SKM-1 (cell line): ENCODE results near the gene ATP11C.
"Not testable (repeated sequence)": the region's sequence is repeated elsewhere in the genome, so short reads cannot be mapped to it uniquely, and the experiment has no call there.

Experiments
- DNase-seq: peaks from one replicate; lab custom pipeline; 2025; ENCODE audit not compliant: unreplicated experiment; lab: John Stamatoyannopoulos, UW

The ATP11C gene

GRCh38 chrX:139738581-139738980 is 194.3 kb downstream of the ATP11C start:
- DNase-seq: no peak

DNA sequence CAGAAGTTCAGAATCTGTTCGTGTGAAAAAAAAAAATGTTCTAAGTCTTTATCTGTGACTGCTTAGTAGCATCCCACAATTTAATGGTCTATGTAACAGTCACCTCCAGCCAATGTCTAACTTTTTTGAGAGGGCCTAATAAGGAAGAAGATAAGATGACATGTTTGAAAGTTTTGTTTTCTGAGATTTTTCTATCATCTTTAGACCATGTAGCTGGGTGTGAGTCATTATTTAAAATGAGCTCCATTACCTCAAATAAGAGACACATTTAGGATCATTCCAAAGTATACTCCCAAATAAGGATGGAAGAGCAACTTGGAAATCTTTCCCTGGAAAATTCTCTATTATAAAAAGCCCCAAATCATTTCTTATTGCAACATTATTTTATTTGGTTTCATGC is 196.7 kb downstream of the ATP11C start:
- DNase-seq: no peak

GRCh38 chrX:139734996-139735395 is 197.9 kb downstream of the ATP11C start:
- no peak for DNase-seq

- DNase-seq: no peak
Measured at GRCh38 chrX:139725720-139726119, 207.1 kb downstream of the ATP11C start.

DNA sequence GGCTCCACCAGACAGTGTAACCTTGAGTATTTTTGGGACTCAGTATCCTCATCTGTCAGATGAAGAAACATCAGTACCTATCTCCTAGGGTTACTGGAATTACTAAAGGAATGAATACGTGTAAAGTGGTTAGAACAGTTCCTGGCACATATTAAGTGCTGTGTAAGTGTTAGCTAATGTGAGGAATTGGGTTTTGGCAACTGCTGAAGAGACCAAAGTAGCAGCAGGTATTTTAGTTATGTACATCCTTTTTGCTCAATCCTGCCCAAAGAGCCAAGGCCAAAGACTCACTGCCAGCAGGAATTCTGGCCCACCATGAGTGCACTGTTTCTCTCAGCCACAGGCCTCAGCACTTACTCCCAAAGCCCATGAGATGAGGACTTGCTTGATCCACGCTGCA is 208.2 kb downstream of the ATP11C start:
- DNase-seq: no peak

DNA sequence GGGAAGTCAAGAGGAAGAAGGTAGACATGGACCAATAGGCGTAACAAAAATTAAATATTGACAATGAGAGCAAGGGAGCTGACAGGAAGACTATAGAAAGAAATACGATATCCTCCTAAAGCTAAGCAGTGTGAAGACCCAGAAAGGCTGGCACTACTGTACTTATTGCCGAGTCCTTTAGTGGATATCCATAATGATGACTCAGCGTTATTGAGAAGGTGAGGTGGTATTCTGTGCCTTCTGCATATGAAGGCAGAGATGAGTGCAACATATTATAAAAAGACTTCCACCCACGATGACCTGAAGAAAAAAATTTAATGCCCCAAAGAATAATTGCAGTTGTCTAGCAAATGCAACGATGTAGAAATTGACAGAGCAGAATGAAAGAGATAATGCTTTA is 211.9 kb downstream of the ATP11C start:
- no peak for DNase-seq

- DNase-seq: no peak
Measured at GRCh38 chrX:139720136-139720535, 212.7 kb downstream of the ATP11C start.

GRCh38 chrX:139708067-139708466 is 224.8 kb downstream of the ATP11C start, which contains the start of gene MCF2:
TSS of gene MCF2 (minus strand) at chrX:139708167. CDS start at chrX:139651744, 56,423 bp downstream.
- DNase-seq: no peak

GRCh38 chrX:139702658-139703057 is 230.2 kb downstream of the ATP11C start:
- no peak for DNase-seq

- no peak for DNase-seq
Measured at GRCh38 chrX:139692908-139693307, 239.9 kb downstream of the ATP11C start.

- no peak for DNase-seq
Measured at GRCh38 chrX:139692506-139692849, 240.4 kb downstream of the ATP11C start.

DNA sequence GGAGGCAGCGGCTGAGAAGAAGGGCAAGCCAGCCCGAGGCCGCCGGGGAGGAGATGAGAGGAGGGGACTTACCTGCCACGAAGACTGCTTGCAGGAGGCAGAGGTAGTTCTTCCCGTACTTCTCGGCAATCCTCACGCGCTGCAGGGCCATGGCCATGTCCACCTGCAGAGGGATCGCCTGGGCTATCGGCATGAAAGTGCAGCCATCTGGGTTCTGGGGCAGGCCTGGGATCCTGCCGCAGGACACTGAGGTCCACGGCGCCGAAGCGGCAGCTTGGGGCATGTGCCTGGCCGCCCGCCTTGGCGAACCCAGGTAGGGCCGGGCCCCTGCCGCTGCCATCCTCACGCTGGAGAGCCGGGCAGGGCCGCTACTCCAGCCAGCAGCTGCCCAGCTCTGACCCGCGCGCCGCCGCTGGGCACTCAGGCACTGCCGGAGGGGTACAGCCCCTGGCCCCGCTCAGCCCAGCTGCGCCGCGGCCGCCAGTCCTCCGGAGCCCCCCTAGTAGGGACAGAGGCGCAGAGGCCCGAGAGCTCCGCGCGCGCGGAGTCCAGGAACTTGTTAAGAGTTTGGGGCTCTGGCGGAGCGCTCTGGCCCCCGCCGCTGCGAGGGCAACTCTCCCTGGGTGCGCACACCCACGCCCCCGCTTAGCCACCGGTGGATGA is 240.9 kb downstream of the ATP11C start:
- DNase-seq: no peak

GRCh38 chrX:139691493-139691842 is 241.4 kb downstream of the ATP11C start:
- no peak for DNase-seq

GRCh38 chrX:139685175-139685574 is 247.7 kb downstream of the ATP11C start:
- not testable (repeated sequence) for DNase-seq

- no peak for DNase-seq
Measured at GRCh38 chrX:139680356-139680755, 252.5 kb downstream of the ATP11C start.
